ENCODE data around the gene MAPKAPK2.

GRCh38 chr1:206706806-206707366 lies 22.2 kb downstream of the MAPKAPK2 start:
- TF ChIP-seq EP300 (IDR thresholded peaks at IDR 0.05) = no peak
- TF ChIP-seq, protein P1, sequence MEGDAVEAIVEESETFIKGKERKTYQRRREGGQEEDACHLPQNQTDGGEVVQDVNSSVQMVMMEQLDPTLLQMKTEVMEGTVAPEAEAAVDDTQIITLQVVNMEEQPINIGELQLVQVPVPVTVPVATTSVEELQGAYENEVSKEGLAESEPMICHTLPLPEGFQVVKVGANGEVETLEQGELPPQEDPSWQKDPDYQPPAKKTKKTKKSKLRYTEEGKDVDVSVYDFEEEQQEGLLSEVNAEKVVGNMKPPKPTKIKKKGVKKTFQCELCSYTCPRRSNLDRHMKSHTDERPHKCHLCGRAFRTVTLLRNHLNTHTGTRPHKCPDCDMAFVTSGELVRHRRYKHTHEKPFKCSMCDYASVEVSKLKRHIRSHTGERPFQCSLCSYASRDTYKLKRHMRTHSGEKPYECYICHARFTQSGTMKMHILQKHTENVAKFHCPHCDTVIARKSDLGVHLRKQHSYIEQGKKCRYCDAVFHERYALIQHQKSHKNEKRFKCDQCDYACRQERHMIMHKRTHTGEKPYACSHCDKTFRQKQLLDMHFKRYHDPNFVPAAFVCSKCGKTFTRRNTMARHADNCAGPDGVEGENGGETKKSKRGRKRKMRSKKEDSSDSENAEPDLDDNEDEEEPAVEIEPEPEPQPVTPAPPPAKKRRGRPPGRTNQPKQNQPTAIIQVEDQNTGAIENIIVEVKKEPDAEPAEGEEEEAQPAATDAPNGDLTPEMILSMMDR (IDR thresholded peaks at IDR 0.05) = no peak
- TF ChIP-seq POLR2A (IDR thresholded peaks at IDR 0.05) = no peak

Data from upper lobe of left lung (tissue), 4 donors.